Heart right ventricle (tissue), 16 donors: ENCODE measurements around the gene MYH14. TPM values are rescaled to one million over a fixed set of nuclear protein-coding genes. Genes with fewer than 3 reads are reported as not detected.
"Not testable (repeated sequence)": the region's sequence is repeated elsewhere in the genome, so short reads cannot be mapped to it uniquely, and the experiment has no call there.

Experiments
- ATAC-seq, 8 donors: fragments of 200-7000 bp; cut with Tn5 transposase; one replicate each; pipeline ENCODE4 v1.9.1; 2020; ENCODE audit warnings: mild to moderate bottlenecking in 8 of 8, moderate library complexity in 8 of 8, moderate number of reproducible peaks in 1 of 8
- DNase-seq, 2 donors: peaks; one replicate each; pipeline ENCODE4 v3.0.0-alpha.2; 2020
- H3K27ac ChIP-seq, 10 donors: fragments of 200-600 bp; sonication (generic) in 2 of 10; one replicate each; pipeline versions ENCODE4 v1.5.0 to v1.8.0; 2020 to 2022; ENCODE audit warnings: mild to moderate bottlenecking in 3 of 10
- H3K27me3 ChIP-seq, 7 donors: fragments of 200-600 bp; one replicate each; pipeline ENCODE4 v1.8.0; 2021 to 2022; ENCODE audit warnings: mild to moderate bottlenecking in 2 of 7
- H3K36me3 ChIP-seq, 9 donors: fragments of 200-600 bp; sonication (generic) in 1 of 9; one replicate each; pipeline versions ENCODE4 v1.5.0 to v1.8.0; 2020 to 2022; ENCODE audit warnings: mild to moderate bottlenecking in 2 of 9
- H3K4me1 ChIP-seq, 9 donors: fragments of 200-600 bp; sonication (generic) in 1 of 9; one replicate each; pipeline versions ENCODE4 v1.5.0 to v1.8.0; 2020 to 2022; ENCODE audit warnings: mild to moderate bottlenecking in 4 of 9
- H3K4me3 ChIP-seq, 10 donors: fragments of 200-600 bp; sonication (generic) in 2 of 10; one replicate each; pipeline versions ENCODE4 v1.5.0 to v1.8.0; 2020 to 2022; ENCODE audit warnings: mild to moderate bottlenecking in 7 of 10, moderate library complexity in 2 of 10
- H3K9me3 ChIP-seq, 11 donors: fragments of 200-600 bp in 10 of 11; sonication (generic) in 2 of 11; one replicate each; pipeline versions ENCODE4 v1.5.0 to v1.8.0; 2013 to 2022; ENCODE audit warnings: mild to moderate bottlenecking in 2 of 11, control low read depth in 1 of 11, moderate library complexity in 1 of 11
- CTCF ChIP-seq, 9 donors: fragments of 200-600 bp; sonication (generic) in 2 of 9; IDR thresholded peaks; one replicate each; pipeline versions ENCODE4 v1.5.0 to v1.8.0; 2021 to 2022; ENCODE audit warnings: antibody characterized with exemption in 9 of 9, mild to moderate bottlenecking in 5 of 9, moderate library complexity in 1 of 9
- WGBS, 2 donors: extraction: QIAGEN DNeasy Blood & Tissue Kit; methylation state at CpG; one replicate each; pipeline ENCODE4 v1.1.7; 2013; ENCODE audit warnings: inconsistent platforms in 1 of 2; 5-methylcytosine and 5-hydroxymethylcytosine counted together
- intact Hi-C, 10 donors: fragments of 100-400 bp; cut with DNase I; formaldehyde crosslinking; loops; one replicate each; pipeline versions ENCODE4 v1.11.1 to v1.14.2; 2022
- polyA plus RNA-seq, 2 donors: library from polyadenylated mRNA; stranded (reverse); fragments of 200-250 nt; gene quantifications; one replicate each; pipeline ENCODE4 v1.2.3, GENCODE V29; 2013
- total RNA-seq, 10 donors: library from RNA; stranded (reverse); fragmentation: NEBNext Ultra II Directional in 3 of 10; extraction: Animal tissue kit (Norgen Biotek cat#: 25700) in 3 of 10; gene quantifications; one replicate each; pipeline versions ENCODE4 v1.2.1 to v1.2.4, GENCODE V29; 2021 to 2023
- donor health status: Arrhythmogenic right ventricular cardiomyopathy.
- donor health status: ischemic (EF 13 %, LVEDD 7.1; RV severe dilation, severe dysfunction).
- donor health status: healthy with polysubstance abuse.
- donor health status: DM: no; HTN: yes; CAD: no.
- donor health status: DM: no; HTN: no; CAD: no.
- donor health status: ischemic (EF 25% LVEDD 6.9; RV normal size, moderate dysfunction).
- donor health status: ischemic (EF 25% LVEDD 5.7; RV mildly dilated, moderate dysfunction).
- donor health status: healthy.
- donor health status: DM: yes; HTN: yes; CAD: no.
- donor health status: Ischemic cardiomyopathy.
- donor health status: ischemic (EF 35%, LVEDD 5.7; RV mildly dilated, moderate dysfunction).
- donor health status: nonischemic (EF 11% LVEDD 7.7; RV severe dilation, severe dysfunction).
- donor health status: DM: yes; HTN: yes; CAD: no.
- donor health status: PGD.
- donor health status: ischemic (EF 29% LVEDD 5.4; RV normal size, mild dysfunction).
- donor health status: nonischemic (EF 23%, LVEDD 6.1; RV moderate dilation, normal function).

Gene MYH14
- total and polyA plus RNA-seq, 12 donors, result 29.3 to 149 (median 102) TPM

DNA sequence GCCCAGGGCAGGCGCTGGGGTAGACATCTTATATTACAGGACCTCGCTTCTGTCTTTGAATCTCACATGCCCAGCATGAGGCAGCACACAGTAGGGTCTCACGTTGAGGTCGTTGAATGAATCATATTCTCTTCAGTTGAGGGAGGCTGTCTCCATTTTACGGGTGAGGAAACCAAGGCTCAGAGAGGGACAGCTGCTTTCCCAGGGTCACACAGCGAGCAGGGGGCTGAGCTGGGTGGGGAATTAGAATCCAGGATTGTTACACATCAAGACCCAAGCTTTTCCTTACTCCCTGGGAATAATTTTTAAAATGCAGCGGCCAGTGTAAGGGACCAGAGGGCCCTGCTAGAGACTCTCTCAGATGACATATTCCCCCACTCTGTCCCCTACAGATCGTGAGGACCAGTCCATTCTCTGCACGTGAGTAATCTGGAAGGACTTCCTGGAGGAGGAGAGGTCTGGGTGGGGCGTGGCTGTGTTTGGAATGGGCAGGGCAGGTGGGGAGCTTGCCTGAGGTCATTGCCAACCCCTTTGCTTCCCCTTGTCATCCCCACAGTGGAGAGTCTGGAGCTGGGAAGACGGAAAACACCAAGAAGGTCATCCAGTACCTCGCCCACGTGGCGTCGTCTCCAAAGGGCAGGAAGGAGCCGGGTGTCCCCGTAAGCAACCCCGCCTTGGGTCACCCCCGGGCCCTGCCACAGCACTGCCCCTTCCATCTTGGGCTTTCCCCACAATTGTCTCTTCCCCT is 19.4 kb downstream of the MYH14 start:
- no peak overlapping the region for H3K4me3 ChIP-seq
- H3K27me3 ChIP-seq, result no peaks in the 10 kb centered on the region
- peaks cover 0 to 13% (median 0%) of the 10 kb centered on the region in 11 donors for H3K9me3 ChIP-seq
- no peak for TF ChIP-seq CTCF (IDR thresholded peaks at IDR 0.05)
- peaks cover 0 to 10% (median 0%) of the 10 kb centered on the region in 9 donors for H3K4me1 ChIP-seq
- WGBS, 2 donors, result 84 to 85% methylated on average over 19 of the region's 19 CpGs
- H3K27ac ChIP-seq, result no peak overlapping the region
- intact Hi-C loops, result no loop called here
- ATAC-seq (no peak), DNase-seq (no peak)
- peaks cover 0 to 25% (median 0%) of the 10 kb centered on the region in 9 donors for H3K36me3 ChIP-seq

GRCh38 chr19:50223439-50223716 is 20.0 kb downstream of the MYH14 start:
- peaks cover 0 to 11% (median 0%) of the 10 kb centered on the region in 9 donors for H3K4me1 ChIP-seq
- no peaks in the 10 kb centered on the region for H3K27me3 ChIP-seq
- intact Hi-C loops, result no loop called here
- 88 to 92% methylated on average over 3 of the region's 3 CpGs for WGBS, 2 donors
- ATAC-seq, result no peak
- TF ChIP-seq CTCF (IDR thresholded peaks at IDR 0.05), result no peak
- peaks cover 0 to 25% (median 0%) of the 10 kb centered on the region in 9 donors for H3K36me3 ChIP-seq
- H3K27ac ChIP-seq, result no peak overlapping the region
- no peak for DNase-seq
- peaks cover 0 to 13% (median 0%) of the 10 kb centered on the region in 11 donors for H3K9me3 ChIP-seq
- no peak overlapping the region for H3K4me3 ChIP-seq

DNA sequence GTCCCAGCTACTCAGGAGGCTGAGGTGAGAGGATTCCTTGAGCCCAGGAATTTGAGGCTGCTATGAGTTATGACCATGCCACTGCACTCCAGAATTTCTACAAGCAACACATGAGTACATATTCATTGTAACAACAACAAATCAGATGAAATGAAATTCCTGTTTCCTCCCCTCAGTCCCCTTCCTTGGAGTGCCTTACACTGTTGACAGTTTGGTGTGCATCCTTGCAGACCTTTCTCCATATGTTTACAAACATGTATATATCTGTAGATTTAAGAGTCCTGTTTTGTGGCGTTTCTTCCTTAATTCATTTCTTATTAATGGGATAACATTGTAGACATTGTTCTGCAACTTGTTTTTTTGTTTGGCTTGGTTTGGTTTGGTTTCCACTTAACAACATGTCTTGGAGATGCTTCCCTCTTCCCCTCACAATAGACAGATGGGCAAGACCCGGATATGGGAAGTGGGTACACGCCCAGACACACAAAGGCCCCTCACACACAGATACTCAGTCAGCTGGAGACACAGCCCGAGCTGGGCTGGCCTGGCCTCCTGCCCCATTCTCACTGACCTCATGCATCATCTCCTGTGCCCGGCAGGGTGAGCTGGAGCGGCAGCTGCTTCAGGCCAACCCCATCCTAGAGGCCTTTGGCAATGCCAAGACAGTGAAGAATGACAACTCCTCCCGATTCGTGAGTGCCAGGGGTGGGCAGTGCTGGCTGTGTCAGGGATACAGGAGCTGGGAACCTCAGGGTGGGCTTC is 21.7 kb downstream of the MYH14 start:
- ATAC-seq (peak; percentile 31 to 91 (median 82)), DNase-seq (peak; percentile 33 to 41)
- intact Hi-C loops, result no loop called here
- Histone ChIP-seq H3K27me3 (no peaks in the 10 kb centered on the region), H3K27ac (no peak overlapping the region), H3K4me1 (peaks cover 0 to 11% (median 0%) of the 10 kb centered on the region in 9 donors), H3K36me3 (peaks cover 0 to 25% (median 0%) of the 10 kb centered on the region in 9 donors), H3K9me3 (peaks cover 0 to 13% (median 0%) of the 10 kb centered on the region in 11 donors), H3K4me3 (no peak overlapping the region)
- peak in 6 of 9 donors; percentile 13 to 33 (median 24) for TF ChIP-seq CTCF (IDR thresholded peaks at IDR 0.05)
- WGBS, 2 donors, result 59 to 61% methylated on average over 8 of the region's 8 CpGs

DNA sequence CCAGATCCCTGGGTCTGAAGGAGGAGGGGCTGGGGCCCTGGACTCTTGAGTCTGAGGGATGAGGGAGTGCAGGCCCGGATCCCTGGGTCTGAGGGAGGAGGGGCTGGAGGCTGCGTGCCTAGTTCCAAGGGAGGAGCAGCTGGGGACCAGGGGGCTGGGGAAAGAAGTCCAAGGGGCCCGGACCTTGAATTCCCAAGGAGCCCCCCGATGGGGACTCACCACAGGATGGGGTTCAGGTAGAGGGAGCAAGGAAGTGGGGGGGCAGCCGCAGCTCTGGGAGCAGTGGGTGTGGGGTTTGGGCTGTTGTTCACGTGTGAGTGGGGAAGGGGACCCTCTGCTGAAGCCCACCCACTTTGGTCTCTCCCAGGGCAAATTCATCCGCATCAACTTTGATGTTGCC is 23.1 kb downstream of the MYH14 start:
- 69 to 74% methylated on average over 7 of the region's 7 CpGs for WGBS, 2 donors
- no peak for TF ChIP-seq CTCF (IDR thresholded peaks at IDR 0.05)

DNA sequence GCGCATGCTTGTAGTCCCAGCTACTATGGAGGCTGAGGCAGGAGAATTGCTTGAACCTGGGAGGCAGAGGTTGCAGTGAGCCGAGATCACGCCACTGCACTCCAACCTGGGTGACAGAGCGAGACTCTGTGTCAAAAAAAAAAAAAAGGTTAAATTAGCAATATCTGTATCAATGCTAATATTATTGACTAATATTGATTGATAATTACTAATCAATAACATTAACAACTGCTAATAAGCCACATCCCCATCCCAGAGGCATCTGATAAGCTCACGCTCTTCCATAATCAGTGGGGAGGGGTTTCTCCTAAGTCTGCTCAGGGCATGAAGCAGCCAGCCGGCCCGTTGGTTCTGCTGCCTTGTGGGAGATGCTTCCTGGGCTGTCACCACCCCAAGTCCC is 24.7 kb downstream of the MYH14 start:
- DNase-seq, intact Hi-C loops, H3K4me3 ChIP-seq, ATAC-seq, H3K27ac ChIP-seq, H3K27me3 ChIP-seq: not testable (repeated sequence)
- Histone ChIP-seq H3K9me3 (peaks cover 0 to 13% (median 0%) of the 10 kb centered on the region in 11 donors), H3K4me1 (peaks cover 0 to 11% (median 0%) of the 10 kb centered on the region in 9 donors), H3K36me3 (peaks cover 0 to 31% (median 0%) of the 10 kb centered on the region in 9 donors)
- WGBS, 2 donors, result 67 to 79% methylated on average over 7 of the region's 7 CpGs

More for the DNA sequence above, 23.1 kb downstream of the MYH14 start:
- Histone ChIP-seq H3K27ac (no peak overlapping the region), H3K27me3 (no peaks in the 10 kb centered on the region), H3K4me1 (peaks cover 0 to 11% (median 0%) of the 10 kb centered on the region in 9 donors), H3K36me3 (peaks cover 0 to 37% (median 0%) of the 10 kb centered on the region in 9 donors), H3K4me3 (no peak overlapping the region), H3K9me3 (peaks cover 0 to 13% (median 0%) of the 10 kb centered on the region in 11 donors)
- ATAC-seq (no peak), DNase-seq (no peak)
- intact Hi-C loops, result no loop called here
